ENCODE measurements around the gene ELMO3. TPM values are rescaled to one million over a fixed set of nuclear protein-coding genes. Genes with fewer than 3 reads are reported as not detected.

Gene ELMO3
- polyA plus RNA-seq, 1 donor from 2014 or later: 0.35 TPM

DNA sequence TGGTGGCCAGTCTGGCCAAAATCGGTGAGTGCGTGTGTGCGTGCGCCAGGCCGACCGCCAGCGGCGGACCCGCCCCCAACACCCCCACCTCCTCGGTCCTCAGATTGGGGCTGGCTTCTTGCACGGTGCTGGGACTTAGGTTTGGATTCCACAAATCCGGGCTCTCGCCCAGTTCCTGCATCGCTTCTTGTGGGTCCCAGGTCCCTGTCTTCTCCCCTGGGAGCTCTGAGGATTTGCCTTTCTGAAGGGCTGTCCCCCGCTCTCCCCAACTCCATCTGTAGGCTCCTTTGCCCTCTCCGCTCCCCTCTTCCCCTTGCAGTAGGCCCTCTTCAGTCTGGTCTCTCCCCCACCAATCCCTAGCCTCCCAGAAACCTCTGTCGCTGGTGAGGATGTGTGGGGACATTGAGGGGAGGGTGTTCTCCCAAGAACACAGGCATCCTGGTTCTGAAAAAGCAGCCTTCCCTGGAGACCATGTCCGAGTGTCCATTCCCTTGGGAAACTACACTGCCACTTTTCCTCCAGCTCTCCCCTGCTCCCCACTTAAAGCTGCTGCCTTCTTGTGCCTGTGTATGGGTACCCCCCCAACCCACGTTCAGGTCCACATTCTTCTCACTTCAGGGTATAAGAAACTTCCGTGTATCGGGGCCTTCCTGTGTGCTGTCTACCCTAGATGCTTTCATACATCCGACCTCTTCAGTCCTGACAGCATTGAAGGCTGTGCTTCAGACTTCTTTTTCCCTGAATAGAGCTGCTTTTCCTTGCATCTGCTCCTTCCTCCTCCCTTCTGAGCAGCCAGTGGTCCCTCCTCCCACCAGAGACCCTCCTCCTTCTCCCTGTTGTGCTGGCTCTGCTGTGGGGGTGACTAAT, 50.5 kb downstream of the ELMO3 start:
- Mint-ChIP-seq H3K4me3 (peak overlapping the region; percentile 52 to 86 (median 79)), H3K27me3 (peaks cover 19% of the 10 kb centered on the region), H3K36me3 (no peaks in the 10 kb centered on the region), H3K27ac (peak overlapping the region in 2 of 3 donors; percentile 4 to 58), H3K4me1 (peaks cover 19 to 24% (median 24%) of the 10 kb centered on the region in 3 donors), H3K9me3 (no peaks in the 10 kb centered on the region)

DNA sequence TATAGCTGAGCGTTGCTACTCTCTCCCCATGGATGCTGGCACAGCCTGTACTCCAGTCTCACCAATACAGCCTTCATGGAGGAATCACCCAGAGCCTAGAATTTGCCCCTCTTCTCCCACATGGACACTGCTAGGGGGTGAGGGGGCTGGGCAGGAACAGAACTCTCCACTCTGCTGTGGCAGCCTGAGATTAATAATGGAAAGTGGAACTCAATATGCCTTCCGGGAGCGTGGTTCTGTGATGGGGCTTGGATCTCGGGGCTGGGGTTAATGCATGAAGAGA, 51.1 kb downstream of the ELMO3 start:
- peak overlapping the region in 2 of 3 donors; percentile 4 to 58 for H3K27ac Mint-ChIP-seq
- peaks cover 15 to 18% (median 18%) of the 10 kb centered on the region in 3 donors for H3K4me1 Mint-ChIP-seq
- H3K4me3 Mint-ChIP-seq: peak overlapping the region in 3 of 4 donors; percentile 9 to 86 (median 52)
- H3K27me3 Mint-ChIP-seq: peaks cover 19% of the 10 kb centered on the region
- no peaks in the 10 kb centered on the region for H3K36me3 Mint-ChIP-seq
- H3K9me3 Mint-ChIP-seq: no peaks in the 10 kb centered on the region

DNA sequence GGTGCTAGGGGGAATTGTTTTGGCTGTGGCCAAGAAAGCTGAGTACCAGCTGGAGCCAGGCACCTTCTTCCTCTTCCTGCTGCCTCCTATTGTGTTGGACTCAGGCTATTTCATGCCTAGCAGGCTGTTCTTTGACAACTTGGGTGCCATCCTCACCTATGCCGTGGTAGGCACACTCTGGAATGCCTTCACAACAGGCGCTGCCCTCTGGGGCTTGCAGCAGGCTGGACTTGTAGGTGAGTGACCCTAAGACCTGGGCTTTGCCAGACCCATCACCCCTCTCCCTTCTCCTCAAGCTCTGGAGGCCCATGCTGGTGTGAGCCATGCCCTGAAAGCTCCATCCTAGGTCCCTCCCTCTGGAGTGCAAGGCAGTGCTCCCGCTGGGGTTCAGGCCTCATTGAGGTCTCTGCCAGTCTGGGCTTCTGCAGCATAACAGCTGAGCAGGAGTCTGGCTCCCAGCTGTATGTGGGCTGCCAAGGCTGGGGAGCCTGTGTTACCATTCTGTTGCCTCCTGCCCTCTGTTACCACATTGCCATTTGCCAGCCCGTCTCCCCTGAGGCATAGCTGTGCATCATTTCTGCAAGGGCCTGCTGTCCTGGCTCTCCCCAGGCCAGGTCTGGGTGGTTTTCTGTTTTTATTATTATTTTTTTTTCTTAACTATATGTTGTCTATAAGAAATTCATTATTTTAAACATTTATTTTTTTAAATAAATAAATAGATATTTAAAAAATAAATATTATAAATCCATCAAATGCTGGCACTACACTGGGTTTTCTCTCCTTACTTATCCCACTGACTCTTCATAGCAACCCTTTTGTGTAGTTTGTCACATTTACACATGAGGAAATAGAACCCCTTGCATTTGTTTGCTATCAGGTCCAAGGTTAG, 53.9 kb downstream of the ELMO3 start:
- Mint-ChIP-seq H3K4me3 (peak overlapping the region in 1 of 4 donors; percentile 9), H3K36me3 (no peaks in the 10 kb centered on the region), H3K27ac (no peak overlapping the region), H3K9me3 (no peaks in the 10 kb centered on the region), H3K4me1 (peaks cover 5 to 8% (median 8%) of the 10 kb centered on the region in 3 donors), H3K27me3 (peaks cover 18% of the 10 kb centered on the region)

Other genes with a start within 250 kb of the ELMO3 start
- 0.35 TPM for gene CES3, start 237.9 kb upstream of the ELMO3 start, polyA plus RNA-seq
- 1.4 TPM for gene CES4A, start 210.5 kb upstream of the ELMO3 start, polyA plus RNA-seq
- 43.3 TPM for gene CBFB, start 170.0 kb upstream of the ELMO3 start, polyA plus RNA-seq
- gene PHAF1, start 89.2 kb upstream of the ELMO3 start, polyA plus RNA-seq: 14.5 TPM
- 0.45 TPM for gene B3GNT9, start 48.1 kb upstream of the ELMO3 start, polyA plus RNA-seq
- gene TRADD, start 39.2 kb upstream of the ELMO3 start, polyA plus RNA-seq: 103 TPM
- gene FBXL8, start 39.2 kb upstream of the ELMO3 start, polyA plus RNA-seq: 3.7 TPM
- not detected for gene HSF4, start 34.4 kb upstream of the ELMO3 start, polyA plus RNA-seq
- not detected for gene NOL3, start 28.6 kb upstream of the ELMO3 start, polyA plus RNA-seq
- gene MATCAP1, start 15.2 kb upstream of the ELMO3 start, polyA plus RNA-seq: 0.56 TPM
- not detected for gene EXOC3L1, start 9.0 kb upstream of the ELMO3 start, polyA plus RNA-seq
- gene E2F4, start 7.0 kb upstream of the ELMO3 start, polyA plus RNA-seq: 73.7 TPM
- 64.2 TPM for gene TMEM208, start 28.0 kb downstream of the ELMO3 start, polyA plus RNA-seq
- gene FHOD1, start 48.4 kb downstream of the ELMO3 start, polyA plus RNA-seq: 3.8 TPM
- 0.75 TPM for gene SLC9A5, start 49.8 kb downstream of the ELMO3 start, polyA plus RNA-seq
- 0.65 TPM for gene PLEKHG4, start 80.4 kb downstream of the ELMO3 start, polyA plus RNA-seq
- gene KCTD19, start 127.6 kb downstream of the ELMO3 start, polyA plus RNA-seq: not detected
- not detected for gene LRRC36, start 127.7 kb downstream of the ELMO3 start, polyA plus RNA-seq
- not detected for gene TPPP3, start 194.4 kb downstream of the ELMO3 start, polyA plus RNA-seq
- gene ZDHHC1, start 217.3 kb downstream of the ELMO3 start, polyA plus RNA-seq: 0.33 TPM
- not detected for gene HSD11B2, start 232.0 kb downstream of the ELMO3 start, polyA plus RNA-seq

Measured in IgD-negative memory B cell (primary cell).